GM21825 (cell line): ENCODE results near the gene MLPH.
"Not testable (repeated sequence)": the region's sequence is repeated elsewhere in the genome, so short reads cannot be mapped to it uniquely, and the experiment has no call there.

Experiments
- ATAC-seq: cut with Tn5 transposase; IDR thresholded peaks from one replicate; pipeline ENCODE4 v1.9.1; 2021; ENCODE audit warnings: mild to moderate bottlenecking, moderate library complexity; ENCODE audit not compliant: unreplicated experiment

Gene MLPH

DNA sequence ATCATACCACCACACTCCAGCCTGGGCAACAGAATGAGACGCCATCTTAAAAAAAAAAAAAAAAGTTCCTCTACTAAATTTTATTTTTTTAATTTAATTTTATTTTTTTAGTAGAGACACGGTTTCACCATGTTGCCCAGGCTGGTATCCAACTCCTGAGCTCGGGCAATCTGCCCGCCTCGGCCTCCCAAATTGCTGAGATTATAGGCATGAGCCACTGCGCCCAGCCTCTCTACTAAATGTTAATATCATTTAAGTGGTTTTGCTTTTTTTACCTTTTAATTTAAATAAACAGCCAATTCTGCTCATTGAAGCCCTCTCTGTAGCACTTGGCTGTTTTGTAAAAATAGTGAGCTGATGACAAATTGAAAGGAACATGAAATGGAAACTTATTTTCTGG, 94.3 kb downstream of the MLPH start:
- ATAC-seq: no peak

GRCh38 chr2:237581751-237582746, 95.0 kb downstream of the MLPH start:
- ATAC-seq: no peak

DNA sequence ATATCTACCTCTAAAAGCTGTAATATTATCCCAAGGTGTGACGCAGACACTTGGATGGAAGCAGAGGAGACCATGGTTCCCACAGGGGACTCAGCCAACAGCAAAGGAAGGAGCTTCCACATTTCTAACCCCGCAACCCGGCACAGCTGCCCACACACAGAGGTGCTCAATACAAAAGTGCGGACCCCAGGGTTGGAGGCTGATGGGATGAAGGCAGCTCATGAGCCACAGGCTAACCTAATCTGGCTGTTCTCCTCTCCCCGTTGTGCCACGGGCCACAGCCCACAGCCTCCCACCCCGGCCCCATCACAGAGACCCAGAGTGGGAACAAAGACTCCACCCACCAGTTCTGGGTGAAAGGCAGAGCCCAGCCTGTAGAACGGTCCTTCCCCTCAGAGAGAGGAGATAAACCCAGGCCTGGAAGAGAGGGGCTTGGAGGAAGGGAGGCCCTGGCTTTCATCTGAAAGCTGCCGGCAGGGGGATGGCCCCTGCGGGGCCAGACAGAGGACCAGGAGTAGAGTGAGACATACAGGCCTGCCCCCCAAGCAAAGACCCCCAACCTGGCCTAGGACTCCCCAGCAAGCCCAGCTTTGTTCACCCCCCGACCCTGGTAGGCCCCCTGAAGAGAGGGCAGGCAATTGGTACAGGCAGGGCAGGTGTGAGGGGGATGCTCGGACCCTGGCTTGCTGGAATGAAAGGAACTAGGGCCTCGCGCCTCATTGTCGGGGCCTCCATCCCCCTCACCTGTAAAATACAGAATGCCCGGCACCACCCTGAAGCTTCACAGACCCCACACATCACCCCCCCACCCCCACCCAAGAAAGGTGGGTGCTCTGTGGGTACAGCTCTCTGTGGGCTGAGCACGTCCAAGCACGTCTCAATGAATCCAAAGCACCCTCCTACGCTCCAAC, 96.6 kb downstream of the MLPH start:
- ATAC-seq: no peak

GRCh38 chr2:237585590-237586221, 98.7 kb downstream of the MLPH start:
- ATAC-seq: no peak

GRCh38 chr2:237588044-237588696, 101.1 kb downstream of the MLPH start:
- ATAC-seq: no peak

DNA sequence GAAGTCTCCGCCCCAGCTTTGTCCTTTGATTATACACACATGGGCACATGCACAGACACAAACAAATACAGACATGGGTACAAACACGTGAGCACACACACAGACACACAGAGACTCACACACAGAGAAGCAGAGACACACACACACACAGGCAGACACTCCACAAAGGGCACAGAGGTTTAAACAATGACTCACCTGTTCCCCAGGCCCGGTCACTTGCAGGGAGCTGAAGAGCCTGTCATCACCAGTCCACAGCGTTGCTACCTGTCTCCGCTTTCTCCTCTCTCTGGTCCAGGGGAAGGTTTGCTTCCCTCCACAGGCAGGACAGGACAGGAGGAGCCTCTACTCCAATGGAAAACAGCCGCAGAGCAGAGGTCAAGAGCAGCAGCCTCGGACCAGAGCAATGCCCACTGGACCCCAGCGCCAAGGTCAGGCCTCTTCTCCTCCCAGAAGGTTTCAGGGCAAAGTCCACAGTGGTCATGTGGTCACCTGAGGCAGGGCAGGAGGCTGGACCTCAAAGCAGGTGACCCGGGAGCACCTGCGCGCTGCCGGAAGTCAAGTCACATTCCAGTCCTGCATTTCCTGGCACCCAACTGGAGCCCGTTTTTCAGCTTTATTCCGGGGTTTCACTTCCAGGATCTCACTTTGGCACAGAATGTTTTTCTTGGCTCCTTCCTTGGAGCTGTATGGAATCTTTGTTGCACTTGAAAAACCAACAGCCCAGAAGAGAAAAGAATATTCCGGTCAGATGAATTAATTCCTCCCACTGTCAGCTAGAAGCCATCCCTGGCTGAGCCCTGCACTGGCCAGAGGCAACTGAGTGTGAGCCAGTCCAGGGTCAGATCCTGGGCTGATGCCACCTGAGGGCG, 103.5 kb downstream of the MLPH start, which contains the start of gene RAB17:
Gene RAB17 (minus strand): TSS at position 463 of the 869 bp plus-strand sequence. CDS start 4,580 bp downstream, outside the sequence.
- ATAC-seq: no peak

DNA sequence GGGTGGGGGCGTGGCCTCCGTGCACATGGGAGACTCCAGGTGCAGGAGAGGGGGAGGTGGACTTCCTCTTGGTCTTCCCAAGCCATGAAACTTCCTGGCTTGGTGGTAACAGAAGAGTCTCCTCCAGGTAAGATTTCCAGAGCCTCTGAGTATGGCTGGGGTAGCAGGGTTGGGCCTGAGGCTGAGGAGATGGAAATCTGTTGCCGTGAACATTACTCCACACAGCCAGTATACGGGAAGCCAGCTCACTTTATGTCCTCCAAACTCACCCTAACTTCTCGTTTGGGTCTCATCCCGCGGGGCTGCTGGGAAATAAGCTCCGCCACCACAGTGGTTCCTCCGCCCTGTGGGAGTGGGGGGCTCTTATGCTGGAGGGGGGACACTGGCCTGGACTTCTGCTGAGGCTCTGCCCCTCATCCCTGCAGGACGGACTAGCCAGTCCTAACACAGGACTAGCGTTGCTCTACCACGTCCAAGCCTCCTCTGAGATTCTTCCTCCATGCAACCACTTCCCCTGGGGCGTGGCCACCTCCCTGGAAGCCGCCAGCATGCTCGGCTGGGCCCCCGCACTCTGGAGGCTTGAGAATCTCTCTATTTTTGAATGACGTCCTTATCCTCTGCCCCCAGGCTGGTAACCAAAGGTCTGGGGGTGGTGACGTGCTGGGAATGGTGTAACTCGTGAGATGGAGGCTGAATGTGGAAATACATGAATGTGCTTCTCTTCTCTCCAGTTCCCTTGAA, 104.3 kb downstream of the MLPH start:
- ATAC-seq: no peak

DNA sequence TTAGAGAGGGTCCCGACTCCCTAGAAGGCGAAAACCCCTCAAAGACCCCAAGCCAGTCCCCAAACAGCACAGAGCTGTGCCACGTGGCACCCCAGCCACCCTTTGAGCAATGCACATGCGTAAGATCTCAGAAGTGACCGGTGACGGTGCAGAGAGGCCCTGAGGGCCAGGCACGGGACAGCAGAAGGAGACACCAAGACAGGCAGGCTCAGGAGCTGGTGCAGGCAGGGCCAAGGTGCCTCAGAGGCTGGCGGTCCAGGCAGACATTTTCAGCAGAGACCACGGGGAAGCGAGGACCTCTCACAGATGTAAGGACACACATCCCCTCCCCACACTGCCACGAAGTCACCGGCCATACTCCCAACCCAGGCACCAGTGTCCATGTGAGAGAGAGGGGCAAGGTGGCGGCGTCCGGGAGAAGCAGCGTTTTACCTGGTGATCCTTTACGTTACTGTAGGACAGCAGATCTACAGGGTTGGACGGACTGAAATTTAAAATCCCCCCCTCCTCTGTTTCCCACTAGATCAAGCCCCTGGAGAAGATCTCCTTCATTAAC, 105.5 kb downstream of the MLPH start:
- no peak for ATAC-seq

GRCh38 chr2:237593036-237593435, 106.0 kb downstream of the MLPH start:
- ATAC-seq: no peak

DNA sequence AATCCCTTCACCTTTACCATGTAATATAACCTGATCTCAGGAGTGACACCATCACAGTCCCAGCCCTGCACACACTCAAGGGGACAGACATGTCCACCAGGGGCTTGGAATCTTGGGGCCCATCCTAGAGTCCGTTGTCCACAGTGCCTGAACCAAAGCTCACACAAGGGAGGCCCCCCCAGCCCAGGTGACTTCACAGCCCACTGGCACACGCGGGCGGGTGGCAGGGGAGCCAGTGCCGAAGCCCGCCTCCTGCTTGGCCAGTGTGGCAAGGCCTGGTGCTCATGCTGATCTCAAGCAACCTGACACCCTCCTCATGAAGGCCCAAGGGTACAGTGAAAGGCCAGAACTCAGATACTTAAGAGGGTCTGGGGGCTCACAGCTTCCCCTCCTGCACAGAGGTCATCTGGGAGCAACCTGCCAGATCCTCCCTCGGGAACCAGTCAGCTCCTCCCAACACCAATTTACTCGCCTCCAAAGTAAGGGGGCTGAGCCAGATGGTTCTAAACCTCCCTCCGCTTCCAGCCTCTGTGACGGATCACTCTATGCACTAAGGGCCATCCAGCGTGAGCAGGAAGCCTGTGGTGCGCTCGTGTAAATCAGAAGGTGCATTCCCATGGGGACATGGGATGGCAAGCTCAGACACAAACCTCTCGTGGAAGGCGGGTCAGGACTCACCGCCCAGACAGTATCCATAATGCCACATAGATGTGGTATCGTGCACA, 106.7 kb downstream of the MLPH start:
- ATAC-seq: no peak

DNA sequence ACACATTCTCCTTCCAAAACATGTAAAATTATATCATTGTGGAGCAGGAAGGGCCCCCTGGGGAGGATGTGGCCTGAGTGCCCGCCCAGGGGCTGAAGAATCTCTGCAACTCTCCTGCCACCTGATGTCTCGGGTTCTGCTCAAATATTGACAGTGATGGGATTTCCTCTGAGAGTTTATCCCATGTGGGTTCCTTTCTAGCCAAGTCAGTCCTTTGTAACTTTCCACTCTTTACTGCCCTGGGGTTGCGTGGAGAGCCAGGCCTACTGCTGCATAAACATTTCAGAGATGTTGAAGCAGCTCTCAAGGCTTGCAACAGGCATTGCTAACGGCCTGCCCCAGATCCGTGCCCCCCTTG, 107.4 kb downstream of the MLPH start:
- ATAC-seq: no peak

GRCh38 chr2:237595829-237596519, 108.9 kb downstream of the MLPH start:
- not testable (repeated sequence) for ATAC-seq

GRCh38 chr2:237596520-237597195, 109.6 kb downstream of the MLPH start:
- no peak for ATAC-seq

DNA sequence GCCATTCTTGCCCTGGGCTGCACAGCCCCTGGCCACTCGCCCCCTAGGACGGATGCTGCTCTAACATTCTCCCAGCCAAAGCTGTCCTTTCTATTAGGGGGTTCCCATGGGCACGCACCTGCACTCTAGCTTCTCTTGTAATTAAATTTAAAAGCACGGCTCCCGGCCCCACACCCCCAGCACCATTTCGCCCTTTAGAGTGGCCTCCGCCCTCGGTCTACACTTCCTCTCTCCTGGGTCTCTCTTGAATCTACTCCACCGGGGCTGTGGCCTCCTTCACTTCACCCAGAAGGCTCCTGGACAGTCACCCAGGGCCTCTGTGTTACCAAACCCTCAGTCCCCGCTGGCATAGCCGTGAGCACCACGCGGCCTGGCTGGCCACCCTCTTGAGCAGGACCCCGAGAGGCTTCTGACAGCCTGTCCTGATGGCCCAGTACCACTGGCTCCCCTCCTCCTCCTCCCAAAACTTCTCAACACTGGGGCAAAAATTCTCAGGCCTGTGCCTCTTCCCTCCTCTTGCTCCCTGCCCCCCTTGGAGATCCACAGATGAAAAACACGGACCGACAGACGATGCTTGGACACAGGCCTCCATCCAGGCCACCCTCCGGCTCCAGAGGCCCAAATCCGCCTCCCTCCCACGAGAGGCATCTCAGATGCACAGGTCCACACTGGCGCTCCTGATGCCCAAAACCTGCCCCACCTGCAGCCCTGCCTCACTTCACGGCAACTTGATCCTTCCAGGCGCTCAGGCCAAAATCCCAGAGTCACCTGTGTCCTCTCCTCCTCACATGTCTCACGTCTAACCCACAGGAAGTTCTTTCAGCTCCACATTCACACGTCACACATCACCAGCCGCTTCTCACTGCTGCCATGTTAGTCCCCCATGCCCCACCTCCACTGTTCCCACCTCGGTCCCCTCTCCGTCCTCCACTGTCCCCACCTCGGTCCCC, 110.4 kb downstream of the MLPH start:
- ATAC-seq: no peak

DNA sequence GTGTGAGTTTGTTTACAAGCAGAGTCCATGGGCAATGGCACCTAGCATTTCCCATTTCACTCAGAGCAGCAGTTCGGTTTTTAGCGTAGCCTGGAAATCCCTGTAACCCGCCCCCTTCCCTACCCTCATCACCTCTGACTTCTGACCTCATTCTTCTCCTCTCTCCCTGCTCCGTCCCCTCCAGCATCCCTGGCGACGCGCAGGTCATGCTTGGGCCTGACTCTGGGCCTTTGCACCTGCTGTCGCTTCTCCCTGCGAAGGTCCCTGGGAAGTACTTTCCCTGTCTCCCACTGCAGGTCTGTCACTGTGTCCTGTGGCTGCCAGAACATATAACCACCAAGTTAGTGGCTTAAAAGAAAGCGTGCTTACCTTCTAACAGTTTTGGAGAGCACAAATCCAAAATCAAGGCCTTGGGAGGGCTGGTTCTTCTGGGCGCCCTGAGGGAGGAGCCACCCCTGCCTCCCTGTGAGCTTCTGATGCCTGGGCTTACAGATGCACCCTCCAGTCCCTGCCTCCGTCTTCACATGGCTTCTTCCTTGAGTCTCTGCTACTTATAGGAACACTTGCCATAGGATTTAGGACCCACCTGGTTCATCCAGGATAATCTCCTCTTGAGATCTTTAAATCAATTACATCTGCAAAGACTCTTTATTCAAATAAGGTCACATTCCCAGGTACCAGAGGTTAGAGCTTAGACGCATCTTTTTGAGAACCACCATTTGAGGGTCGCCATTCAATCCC, 111.6 kb downstream of the MLPH start:
- no peak for ATAC-seq
